HepG2 (cell line): ENCODE measurements around the gene OTOG. TPM values are rescaled to one million over a fixed set of nuclear protein-coding genes. Genes with fewer than 3 reads are reported as not detected.

Source experiments
- ATAC-seq: fragments of 200-7000 bp; cut with Tn5 transposase; 3 replicates; pipeline ENCODE4 v1.9.1; 2020; ENCODE audit warnings: mild to moderate bottlenecking, moderate library complexity
- BruUV-seq: library from RNA; stranded (reverse); fragments of 400-500 nt; replicated peaks from 2 replicates; lab custom pipeline; 2021; lab: Mats Ljungman, UMichigan
- CTCF ChIA-PET: fragments of 300-600 bp; formaldehyde crosslinking; extraction: SDS; loops from one replicate; lab custom pipeline; 2021; ENCODE audit warnings: low total read pairs, inconsistent platforms, low intra/inter-chr PET ratio; lab: Yijun Ruan, JAX
- POLR2A ChIA-PET: fragments of 350-600 bp; sonication (Branson Sonifier 250); formaldehyde crosslinking; loops from one replicate; lab custom pipeline; 2020; ENCODE audit warnings: antibody characterized with exemption, inconsistent platforms; lab: Yijun Ruan, JAX
- DNase-seq: peaks from one replicate; pipeline ENCODE4 v3.0.0-alpha.2; 2015; ENCODE audit warnings: low spot score
- FAIRE-seq: peaks from 3 replicates; lab custom pipeline; 2011; peaks lifted over from hg19 to GRCh38; lab: Jason Lieb, UNC
- H2AFZ ChIP-seq: one replicate; pipeline ENCODE4 v1.6.1; 2011; ENCODE audit warnings: low read length, inconsistent platforms
- H3K27ac ChIP-seq: fragments of 300-600 bp; 3 replicates; pipeline ENCODE4 v1.8.0; 2011; ENCODE audit warnings: mixed run types, mild to moderate bottlenecking, mixed read lengths, low read length, inconsistent platforms; ENCODE audit not compliant: insufficient read depth; ENCODE audit errors: extremely low read length
- H3K27me3 ChIP-seq, 2 experiments: fragments of 200-600 bp in 1 of 2; 2 replicates in 1 of 2; 3 replicates in 1 of 2; pipeline versions ENCODE4 v1.6.0 to v1.8.0; 2011; ENCODE audit warnings: low read length in 2 of 2, mild to moderate bottlenecking in 2 of 2, moderate library complexity in 2 of 2, inconsistent platforms in 1 of 2; ENCODE audit not compliant: insufficient read depth in 2 of 2, control insufficient read depth in 1 of 2
- H3K36me3 ChIP-seq, 2 experiments: fragments of 200-600 bp in 1 of 2; replicated peaks in 1 of 2; 2 replicates in 1 of 2; 3 replicates in 1 of 2; pipeline versions ENCODE4 v1.5.1 to v1.8.0; 2011; ENCODE audit warnings: low read length in 2 of 2, inconsistent platforms in 1 of 2; ENCODE audit not compliant: insufficient read depth in 2 of 2, control insufficient read depth in 1 of 2
- H3K4me1 ChIP-seq: 2 replicates; pipeline ENCODE4 v1.5.1; 2012; ENCODE audit warnings: low read length, inconsistent platforms; ENCODE audit not compliant: insufficient read depth
- H3K4me2 ChIP-seq: 2 replicates; pipeline ENCODE4 v1.6.0; 2011; ENCODE audit warnings: low read depth, low read length, inconsistent platforms
- H3K4me3 ChIP-seq, 3 experiments: fragments of 200-600 bp in 1 of 3; sonication (generic), shearing (Covaris generic) in 1 of 3; replicated peaks in 1 of 3; 2 replicates each; pipeline ENCODE4 v1.5.1; 2011 to 2016; ENCODE audit warnings: low read length in 3 of 3, inconsistent platforms in 2 of 3, low read depth in 2 of 3, mild to moderate bottlenecking in 2 of 3, control low read depth in 1 of 3, mixed read lengths in 1 of 3; ENCODE audit not compliant: insufficient read depth in 1 of 3
- H3K79me2 ChIP-seq: one replicate; pipeline ENCODE4 v1.6.1; 2011; ENCODE audit warnings: low read length, inconsistent platforms; ENCODE audit not compliant: insufficient read depth
- H3K9ac ChIP-seq: 2 replicates; pipeline ENCODE4 v1.6.0; 2011; ENCODE audit warnings: mild to moderate bottlenecking, low read depth, low read length, inconsistent platforms; ENCODE audit not compliant: insufficient read depth
- H3K9me3 ChIP-seq: 2 replicates; pipeline ENCODE4 v1.5.1; 2012; ENCODE audit warnings: mild to moderate bottlenecking, low read length
- H4K20me1 ChIP-seq: 2 replicates; pipeline ENCODE4 v1.6.0; 2011; ENCODE audit warnings: inconsistent platforms, mild to moderate bottlenecking, low read length, moderate library complexity; ENCODE audit not compliant: insufficient read depth
- ATF6 ChIP-seq: sonication (generic); formaldehyde crosslinking; conservative IDR thresholded peaks from 2 replicates; pipeline ENCODE4 v1.4.0; 2020; ENCODE audit warnings: missing genetic modification reagents
- GMEB2 ChIP-seq: IDR thresholded peaks from 2 replicates; pipeline ENCODE4 v1.6.1; 2016; ENCODE audit warnings: missing biosample characterization, missing genetic modification reagents, low read depth
- GZF1 ChIP-seq: sonication (generic); formaldehyde crosslinking; IDR thresholded peaks from 2 replicates; pipeline ENCODE4 v1.5.1; 2020; ENCODE audit warnings: mild to moderate bottlenecking, missing genetic modification reagents
- HHEX ChIP-seq: IDR thresholded peaks from 2 replicates; pipeline ENCODE4 v1.6.1; 2016; ENCODE audit warnings: control low read depth
- ZFP62 ChIP-seq: sonication (generic); formaldehyde crosslinking; IDR thresholded peaks from 2 replicates; pipeline ENCODE4 v1.4.0; 2020; ENCODE audit warnings: missing genetic modification reagents
- ZNF280B ChIP-seq: sonication (generic); formaldehyde crosslinking; IDR thresholded peaks from 2 replicates; pipeline ENCODE4 v1.5.0; 2020; ENCODE audit warnings: missing genetic modification reagents, mild to moderate bottlenecking, borderline replicate concordance
- WGBS: methylation state at CpG from one replicate; pipeline ENCODE4 v1.1.6; 2017; ENCODE audit warnings: low lambda C conversion rate; 5-methylcytosine and 5-hydroxymethylcytosine counted together
- in situ Hi-C: cut with HindIII; loops from 2 replicates; pipeline ENCODE4 v1.10.0; 2017; ENCODE audit warnings: low pct_unique_long_range_greater_than_20kb; ENCODE audit not compliant: extremely low pct_ligation_motif_present
- intact Hi-C: fragments of 100-400 bp; cut with micrococcal nuclease; formaldehyde crosslinking; loops from one replicate; pipeline ENCODE4 v1.10.0; 2022; ENCODE audit not compliant: unreplicated experiment
- polyA plus RNA-seq, 8 experiments: library from polyadenylated mRNA; depleted of rRNA in 3 of 8; stranded (reverse) in 7 of 8; unstranded in 1 of 8; fragments of >200 nt; fragmentation: Illumina TruSeq in 4 of 8; extraction: Trizol in 4 of 8; gene quantifications; 2 replicates each; pipeline versions ENCODE4 v1.2.1 to v1.2.3, GENCODE V29; 2011 to 2016; ENCODE audit warnings: low read depth in 4 of 8, missing spikeins in 1 of 8, mixed read lengths in 1 of 8; ENCODE audit not compliant: insufficient read depth in 1 of 8
- total RNA-seq, 5 experiments: library from RNA; depleted of rRNA; stranded (reverse); fragments of >200 nt; fragmentation: Illumina TruSeq; extraction: Trizol; gene quantifications; 2 replicates each; pipeline ENCODE4 v1.2.3, GENCODE V29; 2016; ENCODE audit warnings: low read depth in 1 of 5

The OTOG gene
- total and polyA plus RNA-seq, 2 of the 13 experiments (the other 11 are each of a cell fraction or from before 2014, with no cell fraction given) = not detected

- Histone ChIP-seq H3K9ac (no peak overlapping the region), H3K4me1 (peaks cover 13% of the 10 kb centered on the region), H3K4me3 (no peak overlapping the region), H4K20me1 (no peaks in the 10 kb centered on the region), H3K79me2 (no peaks in the 10 kb centered on the region), H3K36me3 (no peaks in the 10 kb centered on the region), H2AFZ (no peak overlapping the region), H3K27ac (no peak overlapping the region), H3K27me3 (peaks cover 3 to 30% of the 10 kb centered on the region in 2 experiments; a peak in 3 of 5 replicates), H3K9me3 (no peaks in the 10 kb centered on the region), H3K4me2 (no peak overlapping the region)
- CTCF ChIA-PET = no interaction called here
- no peak for ATAC-seq
- in situ Hi-C loops (no loop called here), intact Hi-C loops (no loop called here)
- POLR2A ChIA-PET = no interaction called here
- 0% methylated on average over 6 of the region's 8 CpGs for WGBS
- no peak for FAIRE-seq
- TF ChIP-seq ZFP62 (no peak), GZF1 (CRISPR knock-in tag) (no peak), ATF6 (CRISPR knock-in tag) (no peak), ZNF280B (no peak), GMEB2 (CRISPR knock-in tag) (no peak), HHEX (CRISPR knock-in tag) (no peak)
- DNase-seq = no peak
- no TSS peak for BruUV-seq
Observed at GRCh38 chr11:17646451-17647145, 99.5 kb downstream of the OTOG start.
